Panc1 (cell line): ENCODE data around the gene NREP. TPM values are rescaled to one million over a fixed set of nuclear protein-coding genes. Genes with fewer than 3 reads are reported as not detected.

Experiments used
- ATAC-seq: fragments of 200-7000 bp; cut with Tn5 transposase; 2 replicates; pipeline ENCODE4 v1.9.1; 2020; ENCODE audit warnings: mild to moderate bottlenecking, moderate library complexity
- BruUV-seq: library from RNA; stranded (reverse); fragments of 400-500 nt; replicated peaks from 2 replicates; lab custom pipeline; 2021; lab: Mats Ljungman, UMichigan
- CTCF ChIA-PET: fragments of 300-600 bp; sonication (Branson Sonifier 250); formaldehyde crosslinking; loops from one replicate; lab custom pipeline; 2022; ENCODE audit warnings: antibody characterized with exemption; lab: Charles Lee
- POLR2A ChIA-PET: fragments of 300-600 bp; sonication (Branson Sonifier 250); formaldehyde crosslinking; loops from one replicate; lab custom pipeline; 2022; ENCODE audit warnings: antibody characterized with exemption; lab: Charles Lee
- DNase-seq: peaks from one replicate; pipeline ENCODE4 v3.0.0-alpha.2; 2010; ENCODE audit warnings: low read depth, low spot score
- H3K27ac ChIP-seq: 2 replicates; pipeline ENCODE4 v1.5.1; 2011; ENCODE audit warnings: mild to moderate bottlenecking, low read length, inconsistent platforms
- H3K27me3 ChIP-seq: fragments of 200-500 bp; sonication (Bioruptor generic); 2 replicates; pipeline ENCODE4 v1.6.0; 2014; ENCODE audit warnings: low read length, inconsistent platforms; ENCODE audit not compliant: control insufficient read depth, insufficient read depth
- H3K36me3 ChIP-seq: fragments of 200-500 bp; sonication (Bioruptor generic); 2 replicates; pipeline ENCODE4 v1.5.1; 2014; ENCODE audit warnings: inconsistent platforms, mild to moderate bottlenecking, low read length, moderate library complexity; ENCODE audit not compliant: control insufficient read depth, insufficient read depth
- H3K4me1 ChIP-seq: 2 replicates; pipeline ENCODE4 v1.5.1; 2011; ENCODE audit warnings: inconsistent platforms, mild to moderate bottlenecking, low read length, moderate library complexity; ENCODE audit not compliant: control insufficient read depth, insufficient read depth
- H3K4me3 ChIP-seq, 2 experiments: 2 replicates each; pipeline ENCODE4 v1.5.1; 2011 to 2012; ENCODE audit warnings: low read depth in 2 of 2, low read length in 2 of 2, mild to moderate bottlenecking in 2 of 2, inconsistent platforms in 1 of 2, moderate library complexity in 1 of 2
- H3K9me3 ChIP-seq: fragments of 200-500 bp; sonication (Bioruptor generic); 2 replicates; pipeline ENCODE4 v1.5.1; 2014; ENCODE audit warnings: low read depth, mild to moderate bottlenecking, inconsistent platforms, low read length, moderate library complexity; ENCODE audit not compliant: control insufficient read depth, insufficient read depth
- CTCF ChIP-seq: fragments of 450-650 bp; IDR thresholded peaks from 2 replicates; pipeline ENCODE4 v1.5.1; 2017; ENCODE audit warnings: mild to moderate bottlenecking
- POLR2AphosphoS5 ChIP-seq: IDR thresholded peaks from 2 replicates; pipeline ENCODE4 v1.6.1; 2012; ENCODE audit warnings: mild to moderate bottlenecking, low read depth, low read length, moderate library complexity
- REST ChIP-seq, 2 experiments: IDR thresholded peaks; 2 replicates each; pipeline ENCODE4 v1.6.1; 2011 to 2012; ENCODE audit warnings: low read depth in 2 of 2, control low read depth in 1 of 2, low read length in 1 of 2, mild to moderate bottlenecking in 1 of 2, moderate library complexity in 1 of 2; ENCODE audit not compliant: insufficient read depth in 1 of 2
- SIN3A ChIP-seq: IDR thresholded peaks from 2 replicates; pipeline ENCODE4 v1.6.1; 2012; ENCODE audit warnings: low read depth, mild to moderate bottlenecking, low read length, moderate library complexity, borderline replicate concordance; ENCODE audit not compliant: insufficient read depth
- TCF7L2 ChIP-seq: IDR thresholded peaks from 2 replicates; pipeline ENCODE4 v1.6.1; 2011; ENCODE audit warnings: mild to moderate bottlenecking, low read depth, low read length, inconsistent platforms
- in situ Hi-C: cut with HindIII; loops from 2 replicates; pipeline ENCODE4 v1.10.0; 2016; ENCODE audit warnings: low sequenced_read_pairs, low pct_unique_long_range_greater_than_20kb
- intact Hi-C: fragments of 100-400 bp; cut with micrococcal nuclease; formaldehyde crosslinking; loops from one replicate; pipeline ENCODE4 v1.10.0; 2022; ENCODE audit not compliant: unreplicated experiment
- total RNA-seq: library from RNA; stranded (reverse); gene quantifications from one replicate; pipeline ENCODE4 v1.2.1, GENCODE V29; 2021; ENCODE audit not compliant: unreplicated experiment

Gene NREP
- total RNA-seq, 1 experiment from 2014 or later, result 4.9 TPM

- no peak for TF ChIP-seq TCF7L2
- TF ChIP-seq CTCF, result no peak
- no peak for TF ChIP-seq REST (IDR thresholded peaks at IDR 0.05; ENCODE audit: insufficient read depth in 1 of 2, low read depth in 2 of 2, low read length in 1 of 2)
- TF ChIP-seq POLR2AphosphoS5, result no peak
- no peak for TF ChIP-seq SIN3A
- ChIA-PET CTCF (no interaction called here), POLR2A (no interaction called here)
- intact Hi-C loops (no loop called here), in situ Hi-C loops (no loop called here)
- no peaks in the 10 kb centered on the region for H3K9me3 ChIP-seq
- DNase-seq (no peak), ATAC-seq (no peak)
- H3K27ac ChIP-seq, result no peak overlapping the region
- H3K27me3 ChIP-seq, result no peaks in the 10 kb centered on the region
- BruUV-seq, result no TSS peak
- H3K4me1 ChIP-seq, result no peaks in the 10 kb centered on the region
- H3K4me3 ChIP-seq, result no peak overlapping the region
- H3K36me3 ChIP-seq, result no peaks in the 10 kb centered on the region
Measured at GRCh38 chr5:111790295-111790694, 33.3 kb upstream of the NREP start.

- no peaks in the 10 kb centered on the region for H3K36me3 ChIP-seq
- intact Hi-C loops, result no loop called here
- POLR2A ChIA-PET, result no interaction called here
Measured at GRCh38 chr5:111787006-111787405, 30.0 kb upstream of the NREP start.

More at GRCh38 chr5:111787006-111787405, 30.0 kb upstream of the NREP start:
- Histone ChIP-seq H3K27ac (no peak overlapping the region), H3K27me3 (no peaks in the 10 kb centered on the region), H3K4me1 (no peaks in the 10 kb centered on the region), H3K9me3 (no peaks in the 10 kb centered on the region), H3K4me3 (no peak overlapping the region)
- no TSS peak for BruUV-seq
- CTCF ChIA-PET, result no interaction called here
- TF ChIP-seq REST (IDR thresholded peaks at IDR 0.05; ENCODE audit: insufficient read depth in 1 of 2, low read depth in 2 of 2, low read length in 1 of 2), result no peak
- no peak for TF ChIP-seq POLR2AphosphoS5
- TF ChIP-seq TCF7L2, result no peak
- TF ChIP-seq CTCF, result no peak
- no peak for TF ChIP-seq SIN3A
- no peak for DNase-seq
- ATAC-seq, result no peak
- in situ Hi-C loops, result no loop called here
